Stomach smooth muscle (tissue), 2 donors: ENCODE results near the gene C11orf24.

Source experiments
- H3K27ac ChIP-seq: one replicate; pipeline ENCODE4 v1.7.0; 2013; ENCODE audit warnings: mild to moderate bottlenecking, low read length, inconsistent platforms
- H3K27me3 ChIP-seq, 2 donors: one replicate each; pipeline ENCODE4 v1.7.0; 2013; ENCODE audit warnings: low read length in 2 of 2; ENCODE audit not compliant: insufficient read depth in 2 of 2, control insufficient read depth in 1 of 2
- H3K36me3 ChIP-seq, 2 donors: one replicate each; pipeline ENCODE4 v1.7.0; 2013; ENCODE audit warnings: low read length in 2 of 2; ENCODE audit not compliant: control insufficient read depth in 2 of 2, insufficient read depth in 2 of 2
- H3K4me1 ChIP-seq: one replicate; pipeline ENCODE4 v1.7.0; 2013; ENCODE audit warnings: low read length; ENCODE audit not compliant: control insufficient read depth, insufficient read depth
- H3K4me3 ChIP-seq, 2 donors: one replicate each; pipeline ENCODE4 v1.7.0; 2013; ENCODE audit warnings: low read length in 2 of 2
- H3K9ac ChIP-seq, 2 donors: one replicate each; pipeline ENCODE4 v1.7.0; 2013; ENCODE audit warnings: low read length in 2 of 2, mild to moderate bottlenecking in 1 of 2
- H3K9me3 ChIP-seq, 2 donors: one replicate each; pipeline ENCODE4 v1.7.0; 2013; ENCODE audit warnings: low read length in 2 of 2; ENCODE audit not compliant: control insufficient read depth in 2 of 2
- donor health status: healthy.
- donor health status: Pancreatic carcinoma.

Gene C11orf24

GRCh38 chr11:68267881-68268240 lies 3.9 kb downstream of the C11orf24 start:
- peaks cover 27 to 36% of the 10 kb centered on the region in 2 donors for H3K36me3 ChIP-seq
- no peak overlapping the region for H3K9ac ChIP-seq
- H3K27ac ChIP-seq = no peak overlapping the region
- H3K9me3 ChIP-seq = no peaks in the 10 kb centered on the region
- H3K4me1 ChIP-seq = peaks cover 19% of the 10 kb centered on the region
- no peaks in the 10 kb centered on the region for H3K27me3 ChIP-seq
- no peak overlapping the region for H3K4me3 ChIP-seq

GRCh38 chr11:68266936-68267880 lies 4.6 kb downstream of the C11orf24 start:
- H3K27ac ChIP-seq = no peak overlapping the region

GRCh38 chr11:68266121-68266891 lies 5.5 kb downstream of the C11orf24 start:
- Histone ChIP-seq H3K36me3 (peaks cover 42 to 44% of the 10 kb centered on the region in 2 donors), H3K27ac (no peak overlapping the region), H3K4me3 (no peak overlapping the region), H3K9me3 (no peaks in the 10 kb centered on the region), H3K4me1 (peaks cover 15% of the 10 kb centered on the region), H3K27me3 (no peaks in the 10 kb centered on the region), H3K9ac (no peak overlapping the region)

More at GRCh38 chr11:68266936-68267880, 4.6 kb downstream of the C11orf24 start:
- H3K9me3 ChIP-seq = no peaks in the 10 kb centered on the region
- no peak overlapping the region for H3K9ac ChIP-seq
- peaks cover 15% of the 10 kb centered on the region for H3K4me1 ChIP-seq
- H3K36me3 ChIP-seq = peaks cover 33 to 42% of the 10 kb centered on the region in 2 donors
- no peak overlapping the region for H3K4me3 ChIP-seq
- no peaks in the 10 kb centered on the region for H3K27me3 ChIP-seq

GRCh38 chr11:68264741-68265540 lies 6.8 kb downstream of the C11orf24 start:
- no peak overlapping the region for H3K9ac ChIP-seq
- H3K36me3 ChIP-seq = peaks cover 49 to 56% of the 10 kb centered on the region in 2 donors
- no peak overlapping the region for H3K4me3 ChIP-seq
- H3K9me3 ChIP-seq = no peaks in the 10 kb centered on the region
- H3K4me1 ChIP-seq = peaks cover 7% of the 10 kb centered on the region
- H3K27me3 ChIP-seq = no peaks in the 10 kb centered on the region
- H3K27ac ChIP-seq = no peak overlapping the region

- no peak overlapping the region for H3K4me3 ChIP-seq
- peaks cover 49 to 56% of the 10 kb centered on the region in 2 donors for H3K36me3 ChIP-seq
- H3K27ac ChIP-seq = no peak overlapping the region
- no peak overlapping the region for H3K9ac ChIP-seq
- H3K9me3 ChIP-seq = no peaks in the 10 kb centered on the region
- H3K4me1 ChIP-seq = peaks cover under 1% of the 10 kb centered on the region
- H3K27me3 ChIP-seq = no peaks in the 10 kb centered on the region
Measured at GRCh38 chr11:68264244-68264643, 7.5 kb downstream of the C11orf24 start.

GRCh38 chr11:68263444-68264035 lies 8.2 kb downstream of the C11orf24 start:
- peaks cover 49 to 56% of the 10 kb centered on the region in 2 donors for H3K36me3 ChIP-seq

GRCh38 chr11:68262544-68262827 lies 9.3 kb downstream of the C11orf24 start:
- no peak overlapping the region for H3K27ac ChIP-seq
- H3K27me3 ChIP-seq = no peaks in the 10 kb centered on the region
- peaks cover 44 to 50% of the 10 kb centered on the region in 2 donors for H3K36me3 ChIP-seq
- no peak overlapping the region for H3K4me3 ChIP-seq
- H3K4me1 ChIP-seq = peaks cover 7% of the 10 kb centered on the region
- no peaks in the 10 kb centered on the region for H3K9me3 ChIP-seq
- no peak overlapping the region for H3K9ac ChIP-seq

More at GRCh38 chr11:68263444-68264035, 8.2 kb downstream of the C11orf24 start:
- Histone ChIP-seq H3K27ac (no peak overlapping the region), H3K9ac (no peak overlapping the region), H3K9me3 (no peaks in the 10 kb centered on the region), H3K4me3 (no peak overlapping the region), H3K27me3 (no peaks in the 10 kb centered on the region), H3K4me1 (no peaks in the 10 kb centered on the region)

- no peak overlapping the region for H3K4me3 ChIP-seq
- no peaks in the 10 kb centered on the region for H3K27me3 ChIP-seq
- no peak overlapping the region for H3K9ac ChIP-seq
- H3K9me3 ChIP-seq = no peaks in the 10 kb centered on the region
- H3K36me3 ChIP-seq = peaks cover 39 to 45% of the 10 kb centered on the region in 2 donors
- peaks cover 8% of the 10 kb centered on the region for H3K4me1 ChIP-seq
- no peak overlapping the region for H3K27ac ChIP-seq
Measured at GRCh38 chr11:68261749-68262543, 9.8 kb downstream of the C11orf24 start.

GRCh38 chr11:68261006-68261405 lies 10.8 kb downstream of the C11orf24 start:
- Histone ChIP-seq H3K27ac (no peak overlapping the region), H3K36me3 (peaks cover 32 to 39% of the 10 kb centered on the region in 2 donors), H3K9me3 (no peaks in the 10 kb centered on the region), H3K4me1 (peaks cover 8% of the 10 kb centered on the region), H3K4me3 (no peak overlapping the region), H3K9ac (no peak overlapping the region), H3K27me3 (no peaks in the 10 kb centered on the region)
